Fibroblast of lung (primary cell): ENCODE results near the gene PCBP3. TPM values are rescaled to one million over a fixed set of nuclear protein-coding genes. Genes with fewer than 3 reads are reported as not detected.
"Not testable (repeated sequence)": the region's sequence is repeated elsewhere in the genome, so short reads cannot be mapped to it uniquely, and the experiment has no call there.

ENCODE experiments used
- DNase-seq, 2 donors: peaks; one replicate each; pipeline versions ENCODE4 v3.0.0 to v3.0.0-alpha.2; 2010; ENCODE audit warnings: low read depth in 2 of 2
- H2AFZ ChIP-seq: 2 replicates; pipeline ENCODE4 v1.5.1; 2012; ENCODE audit warnings: low read length, control low read depth, inconsistent platforms
- H3K27ac ChIP-seq: 2 replicates; pipeline ENCODE4 v1.5.1; 2011; ENCODE audit warnings: low read length, control low read depth; ENCODE audit not compliant: insufficient read depth
- H3K27me3 ChIP-seq: 2 replicates; pipeline ENCODE4 v1.5.1; 2011; ENCODE audit warnings: mild to moderate bottlenecking, low read length; ENCODE audit not compliant: control insufficient read depth, insufficient read depth
- H3K36me3 ChIP-seq: 2 replicates; pipeline ENCODE4 v1.5.1; 2011; ENCODE audit warnings: low read length; ENCODE audit not compliant: control insufficient read depth, insufficient read depth
- H3K4me1 ChIP-seq: 2 replicates; pipeline ENCODE4 v1.5.1; 2011; ENCODE audit warnings: low read length; ENCODE audit not compliant: control insufficient read depth, insufficient read depth; ENCODE audit errors: extremely low read depth
- H3K4me2 ChIP-seq: 2 replicates; pipeline ENCODE4 v1.5.1; 2011; ENCODE audit warnings: low read length, control low read depth; ENCODE audit not compliant: insufficient read depth; ENCODE audit errors: extremely low read depth
- H3K4me3 ChIP-seq, 4 experiments: fragments of 200-600 bp in 1 of 4; sonication (generic) in 1 of 4; replicated peaks in 1 of 4; 2 replicates each; pipeline ENCODE4 v1.5.1; 2011 to 2016; ENCODE audit warnings: low read length in 4 of 4, low read depth in 3 of 4, mild to moderate bottlenecking in 3 of 4, control low read depth in 2 of 4, inconsistent platforms in 1 of 4, mixed read lengths in 1 of 4; ENCODE audit not compliant: insufficient read depth in 1 of 4; ENCODE audit errors: control extremely low read depth in 1 of 4
- H3K79me2 ChIP-seq: 2 replicates; pipeline ENCODE4 v1.5.1; 2012; ENCODE audit warnings: mild to moderate bottlenecking, low read length, inconsistent platforms; ENCODE audit not compliant: control insufficient read depth, insufficient read depth
- H3K9ac ChIP-seq: 2 replicates; pipeline ENCODE4 v1.5.1; 2011; ENCODE audit warnings: mild to moderate bottlenecking, low read length, control low read depth; ENCODE audit not compliant: insufficient read depth
- H3K9me3 ChIP-seq: 2 replicates; pipeline ENCODE4 v1.5.1; 2012; ENCODE audit warnings: low read depth, low read length; ENCODE audit not compliant: control insufficient read depth, insufficient read depth
- H4K20me1 ChIP-seq: 2 replicates; pipeline ENCODE4 v1.5.1; 2011; ENCODE audit warnings: low read length; ENCODE audit not compliant: control insufficient read depth, insufficient read depth; ENCODE audit errors: extremely low read depth
- CTCF ChIP-seq, 2 donors: IDR thresholded peaks in 1 of 2; conservative IDR thresholded peaks in 1 of 2; 1 replicate in 1 of 2; 2 replicates in 1 of 2; pipeline ENCODE4 v1.5.1; 2011 to 2012; ENCODE audit warnings: low read length in 2 of 2, control low read depth in 1 of 2, inconsistent platforms in 1 of 2, low read depth in 1 of 2, mild to moderate bottlenecking in 1 of 2
- EZH2 ChIP-seq: IDR thresholded peaks from 2 replicates; pipeline ENCODE4 v1.5.1; 2012; ENCODE audit warnings: low read length, control low read depth, mild to moderate bottlenecking; ENCODE audit errors: missing control alignments
- polyA plus RNA-seq, 2 donors: library from polyadenylated mRNA; depleted of rRNA in 1 of 2; stranded (reverse) in 1 of 2; unstranded in 1 of 2; fragments of >200 nt; gene quantifications; 2 replicates each; pipeline ENCODE4 v1.2.1, GENCODE V29; 2011 to 2012; ENCODE audit warnings: missing spikeins in 1 of 2
- total RNA-seq: library from RNA; depleted of rRNA; stranded (reverse); fragments of >200 nt; gene quantifications from 2 replicates; pipeline ENCODE4 v1.2.1, GENCODE V29; 2014

Gene PCBP3
- total and polyA plus RNA-seq, 2 donors (not counting 1 experiment from before 2014, with no cell fraction given): 0.51 to 1.7 TPM

GRCh38 chr21:45611296-45611695 is 32.2 kb upstream of the PCBP3 start:
- no peak overlapping the region for H2AFZ ChIP-seq
- H4K20me1 ChIP-seq: no peaks in the 10 kb centered on the region
- no peak for DNase-seq
- no peaks in the 10 kb centered on the region for H3K27me3 ChIP-seq
- no peaks in the 10 kb centered on the region for H3K9me3 ChIP-seq
- TF ChIP-seq EZH2 (no peak), CTCF (conservative IDR thresholded peaks at IDR 0.05 in 1 of 2, IDR thresholded peaks at IDR 0.05 in 1 of 2; ENCODE audit: low read depth in 1 of 2, low read length in 2 of 2) (no peak)
- no peak overlapping the region for H3K27ac ChIP-seq
- no peak overlapping the region for H3K4me2 ChIP-seq
- H3K79me2 ChIP-seq: no peaks in the 10 kb centered on the region
- H3K36me3 ChIP-seq: no peaks in the 10 kb centered on the region
- no peak overlapping the region for H3K4me3 ChIP-seq
- H3K9ac ChIP-seq: no peak overlapping the region
- H3K4me1 ChIP-seq: peaks cover 2% of the 10 kb centered on the region

DNA sequence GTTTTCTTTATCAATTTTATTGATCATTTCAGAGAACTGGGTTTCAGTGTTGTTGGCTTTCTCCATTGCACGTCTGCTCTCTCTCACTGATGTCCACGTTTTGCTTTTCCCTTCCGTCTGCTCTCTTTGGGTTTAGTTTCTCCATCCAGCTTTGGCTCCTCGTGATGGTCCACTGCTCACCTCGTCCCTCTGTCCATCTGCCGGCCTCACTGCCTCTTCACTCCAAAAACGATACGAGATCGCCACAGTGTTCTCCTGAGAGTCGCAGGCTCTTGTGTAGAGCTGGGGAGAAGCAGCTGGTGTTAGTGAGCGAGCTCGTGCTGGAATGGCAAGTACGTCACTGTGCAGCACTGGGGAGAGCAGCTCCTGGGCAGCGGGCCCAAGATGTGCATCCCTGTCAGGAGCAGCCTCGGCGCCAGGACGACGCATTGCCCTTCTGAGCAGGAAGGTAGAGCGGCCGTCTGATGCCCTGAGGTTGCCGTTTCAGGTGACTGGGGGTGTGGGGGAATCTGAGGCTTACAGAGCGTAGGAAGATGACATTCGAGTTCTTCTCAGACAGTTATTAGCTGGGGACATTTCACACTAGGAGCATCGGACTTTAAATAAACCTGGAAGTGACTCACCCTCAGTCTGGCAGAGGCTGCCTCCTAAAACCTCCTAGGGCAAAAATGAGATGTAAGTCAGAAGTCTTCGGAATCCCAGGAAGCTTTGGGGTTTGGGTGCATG is 31.4 kb upstream of the PCBP3 start:
- Histone ChIP-seq H2AFZ (no peak overlapping the region), H3K27me3 (no peaks in the 10 kb centered on the region), H3K4me2 (no peak overlapping the region)

DNA sequence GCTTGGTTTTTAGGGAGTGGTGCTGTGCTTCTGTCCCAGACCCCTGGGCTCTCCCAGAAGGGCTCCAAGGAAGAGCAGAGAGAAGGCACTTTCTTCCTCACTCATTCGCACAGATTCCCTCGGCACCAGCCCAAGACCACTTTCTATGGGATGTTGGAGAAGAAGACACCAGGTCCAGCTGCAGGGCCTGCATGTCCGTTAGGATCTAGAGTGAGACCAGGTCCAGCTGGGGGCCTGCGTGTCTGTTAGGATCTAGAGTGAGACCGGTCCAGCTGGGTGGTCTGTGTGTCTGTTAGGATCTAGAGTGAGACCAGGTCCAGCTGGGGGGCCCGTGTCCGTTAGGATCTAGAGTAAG is 30.9 kb upstream of the PCBP3 start:
- not testable (repeated sequence) for H3K27me3 ChIP-seq, H3K4me3 ChIP-seq, H3K27ac ChIP-seq, DNase-seq, H4K20me1 ChIP-seq, H2AFZ ChIP-seq, H3K9me3 ChIP-seq, H3K36me3 ChIP-seq, H3K9ac ChIP-seq, H3K4me2 ChIP-seq, H3K4me1 ChIP-seq, H3K79me2 ChIP-seq

More for the DNA sequence above, 31.4 kb upstream of the PCBP3 start:
- H3K27ac ChIP-seq: no peak overlapping the region
- H3K4me1 ChIP-seq: peaks cover 2% of the 10 kb centered on the region
- peak; percentile 87 to 89 for DNase-seq
- no peak overlapping the region for H3K4me3 ChIP-seq
- H4K20me1 ChIP-seq: no peaks in the 10 kb centered on the region
- H3K9me3 ChIP-seq: no peaks in the 10 kb centered on the region
- no peak overlapping the region for H3K9ac ChIP-seq
- TF ChIP-seq CTCF (conservative IDR thresholded peaks at IDR 0.05 in 1 of 2, IDR thresholded peaks at IDR 0.05 in 1 of 2; ENCODE audit: low read depth in 1 of 2, low read length in 2 of 2) (no peak), EZH2 (no peak)
- H3K79me2 ChIP-seq: no peaks in the 10 kb centered on the region
- H3K36me3 ChIP-seq: no peaks in the 10 kb centered on the region
